Activated T-cell treated with anti-CD3 and anti-CD28 coated beads for 1 hour (primary cell): Measurements from ENCODE around the gene SRSF4.

Source experiments
- DNase-seq: peaks from one replicate; pipeline ENCODE4 v3.0.0-alpha.2; 2020; ENCODE audit warnings: low read depth

The SRSF4 gene

DNA sequence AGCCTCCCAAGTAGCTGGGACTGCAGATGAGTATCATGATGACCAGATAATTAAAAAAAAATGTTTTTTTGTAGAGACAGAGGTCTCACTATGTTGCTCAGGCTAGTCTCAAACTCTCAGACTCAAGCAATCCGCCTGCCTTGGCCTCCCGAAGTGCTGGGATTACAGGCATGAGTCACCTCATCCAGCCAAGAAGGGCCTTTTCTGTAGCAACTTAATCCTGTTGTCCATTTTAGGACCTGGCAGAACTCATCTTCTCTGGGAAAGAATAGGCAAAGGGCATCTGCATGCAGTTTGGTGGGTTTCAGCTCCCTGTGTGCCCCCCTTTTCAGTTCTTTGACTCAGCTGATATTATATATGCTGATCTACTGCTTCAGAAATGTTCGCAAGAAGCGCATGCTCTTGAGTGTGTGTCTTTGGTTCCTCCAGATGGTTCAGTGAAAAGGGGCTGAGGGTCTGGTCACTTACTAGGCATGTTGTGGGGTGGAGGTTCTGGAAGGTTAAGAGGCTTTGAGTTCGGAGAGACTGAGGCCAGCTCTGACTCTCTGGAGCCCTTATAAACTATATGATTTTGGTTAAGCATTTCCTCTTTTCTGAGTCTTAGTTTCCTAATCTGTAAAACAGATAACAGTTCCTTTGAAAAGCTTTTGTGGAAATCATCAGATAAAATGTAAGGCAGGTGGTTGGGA, 19.4 kb upstream of the SRSF4 start:
- no peak for DNase-seq

DNA sequence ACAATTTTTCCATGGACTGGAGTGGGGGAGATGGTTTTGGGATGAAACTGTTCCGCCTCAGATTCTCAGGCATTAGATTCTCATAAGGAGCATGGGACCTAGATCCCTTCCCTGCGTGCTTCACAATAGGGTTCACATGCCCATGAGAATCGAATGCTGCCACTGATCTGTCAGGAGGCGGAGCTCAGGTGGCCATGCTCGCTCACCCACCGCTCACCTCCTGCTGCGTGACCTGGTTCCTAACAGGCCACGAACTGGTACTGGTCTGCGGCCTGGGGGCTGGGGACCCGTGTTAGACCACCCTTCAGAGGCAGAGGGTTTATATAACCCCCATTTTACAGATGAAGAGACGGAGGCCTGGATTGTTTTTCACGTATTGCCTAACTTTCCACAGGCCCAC, 16.3 kb upstream of the SRSF4 start:
- no peak for DNase-seq

DNA sequence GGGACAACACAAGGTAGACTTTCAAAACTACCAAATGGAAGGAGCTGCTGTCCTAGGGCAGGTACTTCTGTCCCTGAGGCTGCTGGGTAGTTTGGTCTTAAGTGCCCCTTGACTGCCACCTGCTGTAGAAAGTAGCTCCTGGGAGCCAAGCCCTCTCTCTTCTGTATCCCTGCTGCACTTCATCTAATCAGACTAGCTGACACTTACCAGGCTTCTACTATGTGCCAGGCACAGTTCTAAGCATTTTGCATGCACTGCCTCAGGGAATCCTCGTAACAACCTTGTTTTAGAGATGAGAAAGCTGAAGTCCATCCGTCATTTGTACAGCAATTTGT, 15.9 kb upstream of the SRSF4 start:
- DNase-seq = peak; percentile 16

DNA sequence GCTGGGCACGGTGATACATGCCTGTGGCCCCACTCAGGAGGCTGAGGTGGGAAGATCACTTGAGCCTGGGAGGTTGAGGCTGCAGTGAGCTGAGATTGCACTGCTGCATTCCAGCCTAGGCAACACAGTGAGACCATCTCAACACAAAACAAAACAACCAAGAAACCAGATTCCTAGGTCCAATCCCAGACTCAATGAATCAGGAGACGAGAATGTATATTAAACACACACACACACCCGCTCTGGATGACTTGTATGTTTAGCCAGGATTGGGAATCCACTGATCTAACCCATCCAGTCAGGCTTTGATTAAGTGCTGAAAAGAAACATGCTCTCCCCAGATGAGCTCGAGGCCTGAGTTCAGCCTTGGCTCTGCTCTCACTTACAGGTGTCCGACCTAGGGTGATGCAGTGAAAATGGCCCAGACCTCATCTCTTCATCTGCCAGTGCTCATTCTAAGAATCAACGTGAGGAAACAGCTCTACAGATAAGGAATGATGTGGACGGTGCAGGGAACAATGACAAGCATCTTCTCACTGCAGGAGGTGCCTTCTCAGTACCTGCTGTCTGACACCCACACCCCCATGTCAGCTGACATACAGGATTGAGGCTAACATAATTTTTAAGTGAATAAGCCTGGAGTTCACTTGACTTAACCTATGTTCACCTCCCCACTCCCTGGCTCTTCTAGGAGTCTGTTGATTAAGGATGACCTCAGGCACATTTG, 15.3 kb upstream of the SRSF4 start:
- no peak for DNase-seq

DNA sequence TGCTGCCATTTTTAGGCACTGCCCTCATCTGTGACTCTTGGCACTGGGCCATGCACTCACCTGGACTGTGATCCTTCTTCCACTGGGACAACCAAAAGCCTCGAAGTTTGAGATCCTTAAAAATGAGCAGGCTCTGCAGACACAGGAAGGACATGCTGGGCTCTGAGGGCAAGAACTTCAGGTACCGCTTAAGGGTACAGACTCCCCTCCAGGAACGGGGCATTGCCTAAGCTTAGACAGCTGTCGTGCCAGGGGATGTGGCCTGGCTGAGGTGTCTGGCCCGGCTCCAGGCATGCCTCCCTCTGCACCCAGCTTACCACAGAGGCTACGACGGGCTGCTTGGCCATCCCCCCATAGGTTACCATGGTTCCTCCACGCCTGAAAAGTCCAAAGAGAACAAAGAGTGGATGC, 14.2 kb upstream of the SRSF4 start:
- no peak for DNase-seq

DNA sequence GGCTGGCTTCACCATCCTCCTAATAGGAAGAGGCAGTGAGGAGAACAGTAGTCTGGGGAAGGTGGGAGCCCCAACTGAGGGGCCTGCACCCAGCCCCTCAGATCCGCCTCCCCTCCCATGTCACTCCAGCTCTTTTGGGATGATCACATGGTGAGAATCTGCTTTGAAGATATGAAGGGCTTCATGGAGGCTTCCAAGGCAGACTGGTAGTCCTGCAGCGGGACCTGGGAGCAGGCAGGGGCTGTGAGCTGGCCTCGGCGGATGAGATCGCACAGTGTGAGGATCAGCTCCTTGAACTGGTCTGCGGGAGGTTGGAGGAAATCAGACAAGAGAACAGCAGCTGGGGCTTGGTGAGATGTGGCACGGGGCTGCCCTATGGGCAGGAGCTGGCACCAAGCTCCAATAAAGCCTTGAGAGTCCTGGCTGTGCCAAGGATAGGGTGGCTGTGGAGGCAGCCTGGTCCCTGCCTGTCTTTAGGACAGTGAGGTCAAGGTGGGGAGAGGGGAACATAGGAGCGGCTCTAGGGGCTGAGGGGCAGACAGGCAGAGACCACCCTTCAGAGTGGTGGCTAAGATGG, 12.3 kb upstream of the SRSF4 start:
- DNase-seq = no peak

DNA sequence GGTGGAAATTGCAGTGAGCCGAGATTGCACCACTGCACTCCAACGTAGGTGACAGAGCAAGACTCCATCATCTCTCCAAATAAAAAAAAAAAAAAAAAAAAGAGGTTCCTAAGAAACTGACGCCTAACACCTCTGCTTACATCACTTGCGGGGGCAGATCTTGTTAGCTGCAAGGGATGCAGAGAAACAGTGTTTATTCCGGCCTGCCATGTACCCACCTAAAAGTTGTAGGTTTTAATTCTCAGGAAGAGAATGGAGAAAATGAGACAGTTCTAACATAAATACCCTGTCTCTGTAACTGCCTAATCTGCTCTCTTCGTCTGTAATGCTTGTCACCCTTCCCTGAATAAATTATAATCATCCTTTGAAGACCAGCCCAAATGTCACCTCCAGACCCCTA, 9.0 kb upstream of the SRSF4 start:
- no peak for DNase-seq

DNA sequence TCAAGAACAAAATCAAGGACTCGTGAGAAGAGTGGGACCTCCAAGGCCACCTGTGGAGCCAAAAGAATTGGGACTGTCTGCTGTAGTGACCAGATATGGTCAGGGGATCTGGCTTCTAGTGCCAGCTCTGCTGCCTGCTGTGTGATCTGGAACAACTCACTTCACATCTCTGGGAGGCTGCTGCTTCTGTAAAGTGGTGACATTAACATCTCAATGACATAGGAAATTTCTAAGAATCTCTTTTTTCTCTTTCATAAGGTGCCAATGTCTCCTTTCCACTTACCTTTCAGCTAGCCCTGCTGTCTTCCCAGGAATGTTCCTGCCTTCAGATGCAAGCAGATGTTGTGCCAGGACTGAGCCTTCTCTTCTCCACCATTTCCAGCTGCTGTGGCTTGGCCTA, 5.0 kb upstream of the SRSF4 start:
- DNase-seq = no peak

DNA sequence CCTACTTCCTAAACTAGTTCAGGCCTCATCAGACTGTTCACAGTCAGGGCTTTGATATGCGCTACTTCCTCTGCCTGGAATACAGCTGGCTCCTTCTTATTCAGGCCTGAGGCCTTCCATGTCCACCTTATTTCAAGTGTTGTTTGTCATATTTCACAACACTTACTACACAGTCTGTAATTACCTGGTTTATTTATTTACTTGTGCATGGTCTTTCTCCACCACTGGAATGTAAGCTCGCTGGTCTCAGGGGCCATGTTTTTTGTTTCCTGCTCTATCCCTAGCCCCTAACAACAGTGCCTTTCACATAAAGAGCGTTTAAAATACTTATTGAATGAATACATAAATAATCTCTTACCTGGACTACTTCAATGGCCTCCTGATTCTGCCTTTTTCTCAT, 4.6 kb upstream of the SRSF4 start:
- no peak for DNase-seq

DNA sequence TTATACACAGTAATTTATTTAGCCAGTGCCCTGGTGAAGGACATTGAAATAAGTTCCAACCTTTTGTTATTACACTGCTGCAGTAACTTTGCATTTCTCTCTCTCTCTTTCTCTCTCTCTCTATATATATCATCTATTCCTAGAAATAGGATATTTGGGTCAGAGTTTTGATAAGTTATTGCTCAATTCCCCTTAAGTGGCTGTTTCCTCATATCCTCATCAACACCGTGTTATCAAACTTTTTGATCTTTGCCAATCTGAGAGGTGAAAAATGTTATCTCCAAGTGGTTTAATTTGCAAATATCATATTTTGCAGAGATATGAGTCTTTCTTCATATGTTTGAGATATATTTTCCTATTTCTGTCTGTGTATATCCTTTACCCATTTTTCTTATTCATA, 1.6 kb upstream of the SRSF4 start:
- DNase-seq = no peak

DNA sequence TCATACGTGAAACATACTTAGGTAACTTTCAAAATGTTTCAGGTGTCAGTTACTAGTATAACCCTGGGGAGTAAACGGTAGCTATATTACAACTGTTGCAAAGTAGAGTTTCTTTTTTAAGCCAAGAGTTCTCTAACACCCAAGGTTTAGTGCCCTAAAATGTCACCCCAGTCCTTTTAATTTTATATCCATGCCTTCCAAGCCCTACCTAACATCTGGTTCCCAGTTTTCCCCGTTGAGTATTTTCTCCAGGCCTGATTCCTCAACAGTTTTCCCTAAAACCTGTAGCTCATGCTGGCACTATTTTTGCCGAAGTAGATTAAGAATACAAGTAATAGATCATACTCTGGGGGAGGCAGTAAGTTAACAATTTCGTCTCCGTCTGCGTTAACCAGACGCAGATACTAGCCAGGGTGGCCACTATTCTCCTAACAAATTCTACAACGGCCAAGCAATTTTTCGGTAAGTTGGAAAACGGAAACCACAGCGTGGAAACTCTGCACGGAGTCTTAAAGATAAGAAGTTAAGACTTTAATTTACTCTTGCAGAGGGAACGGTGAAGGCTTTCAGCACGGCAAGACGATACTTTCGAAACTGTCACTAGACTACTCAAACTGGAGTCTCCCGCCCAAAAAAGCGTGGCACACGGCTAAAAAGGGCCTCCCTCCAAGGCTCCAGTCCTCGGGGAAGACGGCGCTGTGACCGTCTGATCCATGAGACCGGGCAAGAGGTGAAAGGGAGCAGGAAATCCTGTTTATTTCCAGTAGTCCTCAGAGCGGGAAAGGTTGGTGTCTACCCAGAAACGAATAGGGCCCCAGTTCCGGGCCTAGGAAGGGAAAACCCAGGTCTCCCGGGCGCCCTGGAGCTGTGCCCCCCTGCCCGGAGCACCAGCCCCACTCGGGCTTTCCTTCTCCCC, 945 bp downstream of the SRSF4 start:
- no peak for DNase-seq

DNA sequence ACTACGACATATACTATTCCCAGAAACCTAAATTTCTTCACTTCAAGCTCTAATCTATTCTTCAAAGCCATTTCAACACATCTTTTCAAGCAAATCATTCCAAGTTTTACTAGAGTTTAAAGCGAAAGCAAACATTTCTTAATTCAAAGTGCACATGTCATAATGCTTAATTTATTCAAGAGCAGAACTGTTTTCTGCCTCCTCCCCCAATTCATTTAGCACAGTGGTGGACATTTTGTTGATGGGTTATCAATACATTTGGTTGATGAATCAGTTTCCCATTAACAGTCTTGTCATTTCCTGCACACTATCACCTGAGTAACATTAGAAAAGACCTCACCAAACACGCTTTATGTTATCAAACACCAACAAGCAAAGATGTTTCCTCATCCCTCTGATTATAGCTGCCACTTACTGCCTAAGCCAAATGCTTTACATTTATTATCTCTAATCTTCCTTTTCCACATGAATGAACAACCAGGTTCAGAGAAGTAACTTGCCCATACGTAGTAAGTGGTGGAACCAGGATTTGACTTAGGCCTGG, 2.0 kb downstream of the SRSF4 start:
- DNase-seq = no peak

DNA sequence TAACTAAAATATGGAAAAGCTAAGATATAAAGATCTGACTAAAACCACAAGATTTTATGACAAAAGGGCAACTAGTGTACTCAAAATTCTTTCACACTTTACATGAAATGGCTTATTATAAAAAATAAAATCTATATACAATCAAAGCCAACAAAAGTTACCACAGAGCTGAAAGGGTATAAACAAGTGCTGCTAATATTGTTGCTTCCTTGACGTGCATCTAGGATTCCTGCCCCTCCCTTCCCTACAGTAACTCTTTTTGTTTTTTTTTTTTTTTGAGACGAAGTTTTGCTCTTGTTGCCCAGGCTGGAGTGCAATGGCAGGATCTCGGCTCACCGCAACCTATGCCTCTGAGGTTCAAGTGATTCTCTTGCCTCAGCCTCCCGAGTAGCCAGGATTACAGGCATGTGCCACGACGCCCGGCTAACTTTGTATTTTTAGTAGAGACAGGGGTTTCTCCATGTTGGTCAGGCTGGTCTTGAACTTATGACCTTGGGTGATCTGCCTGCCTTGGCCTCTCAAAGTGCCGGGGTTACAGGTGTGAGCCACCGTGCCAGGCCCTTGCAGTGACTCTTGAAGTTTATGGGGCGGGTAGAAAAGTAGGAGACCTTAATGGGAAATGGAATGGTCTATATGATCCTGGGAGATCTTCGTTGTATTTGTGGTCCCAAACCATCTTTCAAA, 4.5 kb downstream of the SRSF4 start:
- DNase-seq = no peak

DNA sequence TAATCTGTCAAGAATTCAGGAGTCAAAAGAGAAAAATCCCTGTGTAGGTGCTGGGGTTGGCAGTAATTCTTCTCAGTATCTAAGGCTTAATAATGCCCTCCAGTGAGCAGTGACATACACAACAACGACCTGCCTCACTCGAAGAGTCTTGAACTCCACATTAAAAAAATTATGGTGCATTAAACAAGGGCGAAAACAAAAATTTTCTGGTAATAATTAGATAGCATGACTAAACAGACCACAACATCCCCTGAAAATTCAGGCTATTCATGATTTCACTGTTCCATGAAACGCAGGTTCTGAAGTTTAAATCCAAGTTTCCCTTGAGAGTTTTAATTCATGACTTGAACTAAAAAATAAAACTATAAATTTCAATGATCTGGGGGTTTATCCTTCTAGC, 5.1 kb downstream of the SRSF4 start:
- DNase-seq = no peak

DNA sequence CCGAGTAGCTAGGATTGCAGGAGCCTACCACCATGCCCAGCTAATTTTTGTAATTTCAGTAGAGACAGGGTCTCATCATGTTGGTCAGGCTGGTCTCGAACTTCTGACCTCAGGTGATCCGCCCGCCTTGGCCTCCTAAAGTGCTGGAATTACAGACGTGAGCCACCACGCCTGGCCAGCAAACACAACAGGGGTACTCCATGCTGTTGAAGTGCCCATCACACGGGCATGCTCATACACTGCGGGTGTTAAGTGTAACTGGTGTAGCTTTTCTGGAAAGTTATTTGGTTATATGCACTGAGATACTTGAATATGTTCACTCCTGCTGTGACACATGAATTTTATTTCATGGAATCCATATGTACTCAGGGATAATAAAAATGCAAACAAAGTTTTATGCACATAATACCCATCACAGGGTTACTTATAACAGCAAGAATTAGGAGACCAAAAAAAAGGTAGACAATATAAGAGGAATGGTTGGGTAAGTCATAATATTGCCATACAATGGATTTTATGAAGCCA, 9.2 kb downstream of the SRSF4 start:
- no peak for DNase-seq

DNA sequence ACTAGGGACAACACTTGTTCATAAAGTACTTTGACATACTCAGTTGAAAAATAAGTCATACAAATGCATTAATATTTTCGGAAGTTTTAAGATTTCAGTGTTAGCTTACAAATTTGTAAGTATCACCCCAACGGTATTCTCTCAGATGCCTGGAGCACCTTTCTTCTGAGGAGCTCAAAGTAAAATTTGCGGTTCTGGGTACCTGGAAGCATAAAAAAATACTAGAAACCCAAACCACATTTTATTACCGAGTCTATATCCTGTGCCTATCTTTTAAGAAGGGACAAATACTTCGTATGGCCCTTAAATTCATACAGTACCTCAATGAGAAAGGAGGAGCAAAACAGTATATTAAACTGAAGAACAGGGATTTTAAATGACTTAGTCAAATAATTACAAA, 10.2 kb downstream of the SRSF4 start:
- DNase-seq = no peak

DNA sequence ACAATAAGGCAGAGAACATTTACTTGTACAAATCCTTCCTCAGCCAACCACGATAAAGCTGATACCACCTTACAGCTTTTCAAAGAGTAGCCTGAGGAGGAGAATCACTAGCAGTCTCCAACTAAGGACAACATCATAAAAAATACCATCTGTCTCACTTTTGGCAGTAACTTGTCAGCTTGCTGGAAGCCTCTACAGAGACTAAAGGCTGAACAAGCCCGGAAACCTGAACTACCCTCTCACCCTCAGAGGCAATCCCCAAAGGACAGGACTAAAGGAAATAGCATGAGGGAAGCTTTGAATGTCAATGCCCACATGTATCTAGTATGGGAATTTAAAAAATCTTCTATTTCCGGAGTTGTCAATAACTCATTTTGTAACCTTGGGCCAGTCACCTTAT, 10.6 kb downstream of the SRSF4 start:
- DNase-seq = no peak

DNA sequence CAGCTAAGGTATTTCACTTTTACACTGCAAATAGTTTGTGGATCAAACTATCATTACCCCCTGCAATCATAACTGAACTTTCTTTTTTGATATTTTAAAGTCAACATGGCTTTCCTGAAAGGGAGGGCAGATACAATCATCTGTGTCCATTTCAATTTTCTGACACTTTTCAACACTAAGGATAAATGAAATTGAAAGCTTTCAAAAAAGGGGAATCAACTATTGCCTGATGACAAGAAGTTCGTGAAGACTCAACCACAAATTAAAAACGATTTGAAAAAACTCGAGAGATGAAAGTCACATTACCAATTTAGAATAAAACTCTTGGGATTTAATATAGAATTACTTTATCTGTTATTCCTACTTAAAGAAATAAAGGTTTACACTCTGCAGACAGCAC, 11.7 kb downstream of the SRSF4 start:
- DNase-seq = no peak

DNA sequence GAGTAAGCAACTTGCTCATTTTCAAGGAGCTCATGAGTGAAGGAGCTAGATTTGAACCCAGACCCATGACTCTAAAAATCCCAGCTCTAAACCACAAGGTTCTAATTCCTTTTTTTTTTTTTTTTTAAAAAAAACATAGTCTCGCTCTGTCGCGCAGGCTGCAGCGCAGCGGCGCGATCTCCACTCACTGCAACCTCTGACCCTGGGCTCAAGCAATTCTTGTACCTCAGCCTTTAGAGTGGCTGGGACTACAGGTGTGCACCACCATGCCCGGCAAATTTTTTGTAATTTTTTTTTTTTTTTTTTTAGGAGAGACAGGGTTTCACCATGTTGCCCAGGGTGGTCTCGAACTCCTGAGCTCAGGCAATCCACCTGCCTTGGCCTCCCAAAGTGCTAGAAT, 13.8 kb downstream of the SRSF4 start:
- no peak for DNase-seq

DNA sequence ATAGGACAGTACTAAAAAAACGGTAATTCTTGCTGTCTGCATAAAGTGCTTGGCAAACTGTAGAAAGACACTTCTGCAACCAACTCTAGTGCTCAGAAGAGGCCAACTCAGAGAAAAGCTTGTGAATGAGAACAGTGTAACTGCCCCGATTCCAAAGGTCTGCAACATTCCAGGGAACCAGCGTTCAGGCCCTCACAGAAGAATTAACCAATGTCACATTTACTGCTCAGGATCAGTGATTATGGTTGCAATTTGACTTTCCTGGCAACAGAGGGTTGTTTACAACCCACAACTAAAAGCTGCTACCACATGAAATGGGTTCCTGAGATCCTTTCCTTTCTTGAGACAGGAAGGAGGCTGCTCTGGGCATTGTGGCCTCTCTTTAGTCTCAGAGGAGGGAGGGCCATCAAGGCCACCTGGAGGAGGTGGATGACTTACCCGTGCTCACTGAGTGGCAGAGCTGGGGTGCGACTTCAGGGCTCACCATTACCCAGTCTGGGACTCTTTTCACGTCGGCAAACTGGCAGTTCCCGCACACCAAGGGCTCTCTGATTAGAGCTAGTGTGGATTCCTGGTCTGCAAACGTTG, 15.3 kb downstream of the SRSF4 start:
- DNase-seq = no peak

DNA sequence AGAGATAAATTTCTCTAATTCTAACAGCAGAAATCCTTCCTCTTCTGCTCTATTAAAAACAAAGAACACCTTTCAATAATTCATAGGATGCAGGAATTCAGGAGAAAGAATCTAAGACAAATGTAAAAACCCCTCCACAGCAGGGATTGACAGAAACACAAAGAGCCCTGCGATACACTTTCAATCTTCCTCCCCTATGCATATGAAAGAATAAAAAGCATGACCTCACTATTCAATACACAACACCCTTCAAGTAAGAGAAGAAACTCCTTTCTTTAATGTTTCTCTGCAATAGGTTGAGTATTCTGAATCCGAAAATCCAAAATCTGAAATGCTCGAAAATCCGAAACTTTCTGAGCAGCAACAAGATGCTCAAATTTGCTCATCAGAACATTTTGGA, 17.1 kb downstream of the SRSF4 start:
- no peak for DNase-seq
